Measurements from ENCODE around the gene NSG1. TPM values are rescaled to one million over a fixed set of nuclear protein-coding genes. Genes with fewer than 3 reads are reported as not detected.

Gene NSG1
- total and polyA plus RNA-seq, 3 donors from 2014 or later, result 27.5 to 67.2 (median 30.0) TPM

GRCh38 chr4:4409416-4410115 is 22.7 kb downstream of the NSG1 start:
- H3K4me1 ChIP-seq, result no peaks in the 10 kb centered on the region
- H3K36me3 ChIP-seq (ENCODE audit: low read depth, missing control alignments), result no peaks in the 10 kb centered on the region
- no peaks in the 10 kb centered on the region for H3K27me3 ChIP-seq
- TF ChIP-seq POLR2A (IDR thresholded peaks at IDR 0.05) (no peak), CTCF (IDR thresholded peaks at IDR 0.05) (no peak)
- H3K4me3 ChIP-seq, result no peak overlapping the region
- no peaks in the 10 kb centered on the region for H3K9me3 ChIP-seq
- no peak for DNase-seq
- intact Hi-C loops (cut with DNase I; ENCODE audit: low total_unique reads), result no loop called here
- H3K27ac ChIP-seq, result no peak overlapping the region
- 81 to 89% methylated on average over 14 to 23 of the region's 23 CpGs for WGBS, 2 donors

- H3K9me3 ChIP-seq, result no peaks in the 10 kb centered on the region
- no peak overlapping the region for H3K27ac ChIP-seq
- H3K27me3 ChIP-seq, result no peaks in the 10 kb centered on the region
- WGBS, 2 donors, result 89 to 90% methylated on average over 15 of the region's 15 CpGs
- H3K36me3 ChIP-seq (ENCODE audit: low read depth, missing control alignments), result no peaks in the 10 kb centered on the region
- no peaks in the 10 kb centered on the region for H3K4me1 ChIP-seq
- DNase-seq, result no peak
- no peak overlapping the region for H3K4me3 ChIP-seq
- intact Hi-C loops (cut with DNase I; ENCODE audit: low total_unique reads), result no loop called here
- no peak for TF ChIP-seq CTCF (IDR thresholded peaks at IDR 0.05)
- no peak for TF ChIP-seq POLR2A (IDR thresholded peaks at IDR 0.05)
Observed at GRCh38 chr4:4410271-4410670, 23.4 kb downstream of the NSG1 start.

- no peak for TF ChIP-seq CTCF (IDR thresholded peaks at IDR 0.05)
- no peak for TF ChIP-seq POLR2A (IDR thresholded peaks at IDR 0.05)
- Histone ChIP-seq H3K36me3 (ENCODE audit: low read depth, missing control alignments) (no peaks in the 10 kb centered on the region), H3K4me3 (no peak overlapping the region), H3K27ac (no peak overlapping the region), H3K27me3 (no peaks in the 10 kb centered on the region), H3K9me3 (no peaks in the 10 kb centered on the region), H3K4me1 (no peaks in the 10 kb centered on the region)
- DNase-seq, result no peak
- intact Hi-C loops (cut with DNase I; ENCODE audit: low total_unique reads), result no loop called here
- WGBS, 2 donors, result 82 to 88% methylated on average over 15 of the region's 15 CpGs
Observed at GRCh38 chr4:4411906-4412305, 25.0 kb downstream of the NSG1 start.

GRCh38 chr4:4412641-4413372 is 25.9 kb downstream of the NSG1 start:
- Histone ChIP-seq H3K4me1 (no peaks in the 10 kb centered on the region), H3K27ac (no peak overlapping the region), H3K4me3 (no peak overlapping the region), H3K27me3 (no peaks in the 10 kb centered on the region), H3K9me3 (no peaks in the 10 kb centered on the region), H3K36me3 (ENCODE audit: low read depth, missing control alignments) (no peaks in the 10 kb centered on the region)
- DNase-seq, result no peak
- 84 to 85% methylated on average over 19 of the region's 19 CpGs for WGBS, 2 donors
- TF ChIP-seq POLR2A (IDR thresholded peaks at IDR 0.05) (no peak), CTCF (IDR thresholded peaks at IDR 0.05) (no peak)
- intact Hi-C loops (cut with DNase I; ENCODE audit: low total_unique reads), result no loop called here
